Ovary (tissue), 9 donors: Measurements from ENCODE around the gene GLYR1. TPM values are rescaled to one million over a fixed set of nuclear protein-coding genes. Genes with fewer than 3 reads are reported as not detected.

ENCODE experiments used
- DNase-seq, 5 donors: peaks; one replicate each; pipeline ENCODE4 v3.0.0-alpha.2; 2019 to 2020
- H3K27ac ChIP-seq, 2 donors: fragments of 200-600 bp; one replicate each; pipeline versions ENCODE4 v1.5.1 to v1.8.0; 2019 to 2022
- H3K27me3 ChIP-seq: fragments of 200-600 bp; one replicate; pipeline ENCODE4 v1.8.0; 2022
- H3K36me3 ChIP-seq: fragments of 200-600 bp; sonication (generic); one replicate; pipeline ENCODE4 v1.5.1; 2019
- H3K4me1 ChIP-seq: one replicate; pipeline ENCODE4 v1.8.1; 2013; ENCODE audit warnings: mild to moderate bottlenecking, moderate library complexity; ENCODE audit not compliant: insufficient read depth
- H3K4me3 ChIP-seq: fragments of 200-600 bp; sonication (generic); one replicate; pipeline ENCODE4 v1.5.1; 2017
- H3K9me3 ChIP-seq, 2 donors: fragments of 200-600 bp in 1 of 2; sonication (generic) in 1 of 2; one replicate each; pipeline versions ENCODE4 v1.5.1 to v1.8.1; 2013 to 2019; ENCODE audit warnings: mild to moderate bottlenecking in 1 of 2, moderate library complexity in 1 of 2
- EP300 ChIP-seq: sonication (generic); formaldehyde crosslinking; IDR thresholded peaks from one replicate; pipeline ENCODE4 v1.6.1; 2017; ENCODE audit warnings: antibody characterized with exemption
- POLR2A ChIP-seq: fragments of 450-650 bp; IDR thresholded peaks from one replicate; pipeline ENCODE4 v1.6.1; 2017; ENCODE audit warnings: antibody characterized with exemption, mild to moderate bottlenecking, moderate library complexity
- WGBS, 3 donors: extraction: QIAGEN DNeasy Blood & Tissue Kit in 1 of 3; methylation state at CpG; one replicate each; pipeline versions ENCODE4 v1.1.5 to v1.1.7; 2013 to 2017; 5-methylcytosine and 5-hydroxymethylcytosine counted together
- intact Hi-C, 4 donors: fragments of 100-400 bp; cut with DNase I; formaldehyde crosslinking; loops; one replicate each; pipeline versions ENCODE4 v1.11.0 to v1.15.1; 2022 to 2023
- polyA plus RNA-seq, 2 donors: library from polyadenylated mRNA; stranded (reverse); fragments of 200-250 nt in 1 of 2; fragments of 350-450 nt in 1 of 2; fragmentation: Illumina TruSeq in 1 of 2; extraction: RNeasy Lipid Tissue Mini Kit (QIAGEN cat#74804) in 1 of 2; gene quantifications; one replicate each; pipeline ENCODE4 v1.2.3, GENCODE V29; 2013 to 2014
- total RNA-seq, 7 donors: library from RNA; depleted of rRNA in 2 of 7; stranded (reverse); fragments of >200 nt in 2 of 7; fragmentation: NEBNext Ultra II Directional in 3 of 7; extraction: Animal tissue kit (Norgen Biotek cat#: 25700) in 3 of 7; gene quantifications; one replicate each; pipeline versions ENCODE4 v1.1.0 to v1.2.4, GENCODE V29; 2016 to 2023
- TF ChIP-seq, protein P1 (sequence below), 3 donors: fragments of 450-650 bp in 2 of 3; fragments of 200-600 bp in 1 of 3; IDR thresholded peaks; one replicate each; pipeline versions ENCODE4 v1.5.1 to v1.8.0; 2016 to 2022; ENCODE audit warnings: antibody characterized with exemption in 3 of 3, mild to moderate bottlenecking in 1 of 3
- donor health status: DM: no; HTN: no; CAD: no; lungs with moderate emphysema.
- donor health status: DM: no; HTN: no; CAD: no.
- donor health status: Bipolar disorder and iron deficiency.
- donor health status: DM: yes; HTN: yes; CAD: no.
- donor health status: DM: no; HTN: no; CAD: no.
- donor health status: DM: yes; HTN: yes; CAD: no.

Gene GLYR1
- total and polyA plus RNA-seq, 9 donors = 30.3 to 79.5 (median 69.7) TPM

DNA sequence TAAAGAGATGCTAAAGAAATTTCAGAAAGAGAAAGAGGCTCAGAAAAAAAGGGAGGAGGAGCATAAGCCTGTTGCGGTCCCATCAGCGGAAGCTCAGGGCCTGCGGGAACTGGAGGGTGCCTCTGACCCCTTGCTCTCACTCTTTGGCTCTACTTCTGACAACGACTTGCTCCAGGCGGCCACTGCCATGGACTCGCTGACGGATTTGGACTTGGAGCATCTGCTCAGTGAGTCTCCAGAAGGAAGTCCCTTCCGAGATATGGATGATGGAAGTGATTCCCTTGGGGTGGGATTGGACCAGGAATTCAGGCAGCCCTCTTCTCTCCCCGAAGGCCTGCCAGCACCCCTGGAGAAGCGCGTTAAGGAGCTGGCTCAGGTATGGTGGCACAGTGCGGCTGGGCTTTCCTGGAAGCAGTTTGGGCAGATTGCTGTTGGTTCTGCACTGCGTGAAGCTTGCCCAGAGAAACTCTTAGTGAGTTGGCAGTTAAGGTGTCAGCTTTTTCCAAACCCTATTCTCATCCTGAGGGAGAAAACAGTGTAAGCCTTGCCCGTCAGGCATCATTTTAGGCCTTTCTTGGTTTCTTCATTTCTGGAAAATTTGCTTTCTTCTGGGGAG lies 13.7 kb upstream of the GLYR1 start:
- H3K4me3 ChIP-seq = no peak overlapping the region
- H3K27ac ChIP-seq = no peak overlapping the region
- DNase-seq = no peak
- intact Hi-C loops = no loop called here
- H3K4me1 ChIP-seq = no peaks in the 10 kb centered on the region
- H3K36me3 ChIP-seq = no peaks in the 10 kb centered on the region
- WGBS, 3 donors = 82 to 86% (median 82%) methylated on average over 14 of the region's 14 CpGs
- TF ChIP-seq, protein P1, sequence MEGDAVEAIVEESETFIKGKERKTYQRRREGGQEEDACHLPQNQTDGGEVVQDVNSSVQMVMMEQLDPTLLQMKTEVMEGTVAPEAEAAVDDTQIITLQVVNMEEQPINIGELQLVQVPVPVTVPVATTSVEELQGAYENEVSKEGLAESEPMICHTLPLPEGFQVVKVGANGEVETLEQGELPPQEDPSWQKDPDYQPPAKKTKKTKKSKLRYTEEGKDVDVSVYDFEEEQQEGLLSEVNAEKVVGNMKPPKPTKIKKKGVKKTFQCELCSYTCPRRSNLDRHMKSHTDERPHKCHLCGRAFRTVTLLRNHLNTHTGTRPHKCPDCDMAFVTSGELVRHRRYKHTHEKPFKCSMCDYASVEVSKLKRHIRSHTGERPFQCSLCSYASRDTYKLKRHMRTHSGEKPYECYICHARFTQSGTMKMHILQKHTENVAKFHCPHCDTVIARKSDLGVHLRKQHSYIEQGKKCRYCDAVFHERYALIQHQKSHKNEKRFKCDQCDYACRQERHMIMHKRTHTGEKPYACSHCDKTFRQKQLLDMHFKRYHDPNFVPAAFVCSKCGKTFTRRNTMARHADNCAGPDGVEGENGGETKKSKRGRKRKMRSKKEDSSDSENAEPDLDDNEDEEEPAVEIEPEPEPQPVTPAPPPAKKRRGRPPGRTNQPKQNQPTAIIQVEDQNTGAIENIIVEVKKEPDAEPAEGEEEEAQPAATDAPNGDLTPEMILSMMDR (IDR thresholded peaks at IDR 0.05) = no peak
- no peaks in the 10 kb centered on the region for H3K27me3 ChIP-seq
- H3K9me3 ChIP-seq = no peaks in the 10 kb centered on the region

DNA sequence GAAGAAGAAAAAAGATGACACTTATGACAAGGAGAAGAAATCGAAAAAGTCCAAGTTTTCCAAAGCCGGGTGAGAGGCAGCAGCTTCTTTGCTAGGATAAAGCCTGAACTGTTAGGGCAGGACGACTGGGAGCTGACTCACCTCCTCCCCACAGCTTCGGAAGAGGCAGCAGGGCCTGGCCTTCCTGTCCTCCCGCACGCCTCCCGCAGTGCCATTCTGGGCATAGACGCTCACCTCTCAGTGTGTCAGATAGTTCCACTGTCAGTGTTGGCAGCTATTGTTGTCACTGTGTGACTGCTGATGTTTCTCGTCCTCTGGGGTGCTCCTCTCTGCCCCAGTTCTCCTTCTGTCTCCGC lies 12.8 kb upstream of the GLYR1 start:
- 82 to 89% (median 86%) methylated on average over 10 of the region's 10 CpGs for WGBS, 3 donors
- TF ChIP-seq, protein P1 (IDR thresholded peaks at IDR 0.05) = no peak
- TF ChIP-seq POLR2A = no peak
- TF ChIP-seq EP300 = no peak
- Histone ChIP-seq H3K4me3 (no peak overlapping the region), H3K36me3 (no peaks in the 10 kb centered on the region), H3K27ac (no peak overlapping the region), H3K4me1 (no peaks in the 10 kb centered on the region), H3K27me3 (no peaks in the 10 kb centered on the region), H3K9me3 (no peaks in the 10 kb centered on the region)
- intact Hi-C loops = loop anchor here in 2 of 4 donors (10.0 kb wide), 2 partner anchors 75 to 85 kb away; partner anchors contain the start of gene PPL (in 1 of the 2)
- DNase-seq = no peak

DNA sequence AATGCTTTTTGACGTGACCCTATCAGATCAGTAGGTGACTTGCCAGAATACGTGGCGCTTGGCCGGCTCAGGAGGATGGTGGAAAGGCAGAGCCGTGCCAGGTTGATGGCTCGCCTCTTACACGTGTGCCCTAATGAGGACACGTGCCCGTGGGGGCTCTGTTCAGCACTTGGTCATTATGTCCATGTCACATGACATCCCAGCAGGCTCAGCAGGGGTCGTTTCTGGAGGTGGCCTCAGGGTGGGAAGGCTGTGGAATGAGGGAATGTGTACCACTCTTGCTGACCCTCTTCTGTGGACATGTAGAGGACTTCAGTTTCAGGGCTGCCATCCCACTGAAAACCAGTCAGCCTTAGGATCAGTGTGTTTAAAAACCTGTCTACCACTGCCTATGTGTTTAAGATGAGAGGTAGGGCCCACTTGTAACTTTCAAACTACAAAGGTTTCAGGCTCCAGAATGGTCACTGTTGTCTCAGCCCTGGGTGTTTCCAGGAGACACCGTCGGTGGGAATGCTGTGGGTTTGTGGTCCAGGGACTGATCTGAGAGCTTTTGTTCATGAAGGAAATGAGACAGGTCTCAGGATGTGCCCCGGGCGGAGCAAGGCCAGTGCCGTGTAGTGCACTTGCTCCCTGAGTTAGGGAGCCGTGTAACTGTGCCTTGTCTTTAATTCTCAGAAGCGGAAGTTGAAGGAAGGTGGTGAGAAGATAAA lies 12.3 kb upstream of the GLYR1 start:
- Histone ChIP-seq H3K9me3 (no peaks in the 10 kb centered on the region), H3K4me3 (no peak overlapping the region), H3K4me1 (no peaks in the 10 kb centered on the region), H3K36me3 (no peaks in the 10 kb centered on the region), H3K27me3 (no peaks in the 10 kb centered on the region), H3K27ac (no peak overlapping the region)
- DNase-seq = no peak
- TF ChIP-seq EP300 = no peak
- TF ChIP-seq, protein P1 (IDR thresholded peaks at IDR 0.05) = no peak
- TF ChIP-seq POLR2A = no peak
- intact Hi-C loops = loop anchor here in 2 of 4 donors (10.0 kb wide), 2 partner anchors 75 to 85 kb away; partner anchors contain the start of gene PPL (in 1 of the 2)
- WGBS, 3 donors = 79 to 87% (median 83%) methylated on average over 17 of the region's 17 CpGs

DNA sequence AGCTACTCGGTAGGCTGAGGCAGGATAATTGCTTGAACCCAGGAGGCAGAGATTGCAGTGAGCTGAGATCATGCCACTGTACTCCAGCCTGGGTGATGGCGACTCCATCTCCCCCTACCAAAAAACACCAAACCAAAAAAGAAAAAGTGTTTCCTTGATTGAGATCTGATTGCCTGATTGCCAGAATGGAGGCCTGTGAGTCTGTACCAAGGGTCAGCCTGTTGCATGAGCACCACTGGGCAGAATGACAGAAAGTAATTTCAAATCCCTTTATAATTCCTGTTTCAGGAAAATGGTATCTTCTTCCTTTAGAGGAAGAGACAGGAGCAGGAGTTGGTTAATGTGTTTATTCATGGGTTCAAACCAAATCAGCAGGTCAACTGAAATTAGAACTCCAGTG lies 8.7 kb upstream of the GLYR1 start:
- TF ChIP-seq, protein P1 (IDR thresholded peaks at IDR 0.05) = no peak
- no peak for TF ChIP-seq EP300
- no peak for TF ChIP-seq POLR2A
- Histone ChIP-seq H3K27me3 (no peaks in the 10 kb centered on the region), H3K4me1 (peaks cover 2% of the 10 kb centered on the region), H3K36me3 (no peaks in the 10 kb centered on the region), H3K4me3 (no peak overlapping the region), H3K9me3 (no peaks in the 10 kb centered on the region), H3K27ac (no peak overlapping the region)
- intact Hi-C loops = loop anchor here in 2 of 4 donors (10.0 kb wide), 2 partner anchors 79 to 89 kb away; partner anchors contain the start of gene PPL (in 1 of the 2)
- DNase-seq = no peak
- 55 to 88% (median 67%) methylated on average over 2 of the region's 2 CpGs for WGBS, 3 donors
